Thoracic aorta (tissue), 2 donors: ENCODE measurements around the gene STX19. TPM values are rescaled to one million over a fixed set of nuclear protein-coding genes. Genes with fewer than 3 reads are reported as not detected.

Experiments
- ATAC-seq: fragments of 150-250 bp; one replicate; pipeline ENCODE4 v1.8.0; 2017; ENCODE audit warnings: low read depth; ENCODE audit not compliant: insufficient number of reproducible peaks, low FRiP score
- DNase-seq: peaks from one replicate; pipeline ENCODE4 v3.0.0-alpha.2; 2020; ENCODE audit warnings: low spot score
- H3K27ac ChIP-seq, 2 donors: fragments of 200-600 bp; sonication (generic); 1 replicate in 1 of 2; 2 replicates in 1 of 2; pipeline ENCODE4 v1.5.1; 2016; ENCODE audit warnings: mild to moderate bottlenecking in 2 of 2, moderate library complexity in 2 of 2
- H3K27me3 ChIP-seq: fragments of 200-600 bp; sonication (generic); replicated peaks from 2 replicates; pipeline ENCODE4 v1.6.0; 2016; ENCODE audit warnings: mild to moderate bottlenecking; ENCODE audit not compliant: insufficient read depth
- H3K36me3 ChIP-seq: fragments of 200-600 bp; sonication (generic); one replicate; pipeline ENCODE4 v1.5.1; 2016
- H3K4me1 ChIP-seq, 2 donors: fragments of 200-600 bp; sonication (generic); 1 replicate in 1 of 2; 2 replicates in 1 of 2; pipeline versions ENCODE4 v1.5.1 to v1.6.0; 2016; ENCODE audit warnings: low read depth in 2 of 2, mild to moderate bottlenecking in 1 of 2; ENCODE audit not compliant: control insufficient read depth in 1 of 2
- H3K4me3 ChIP-seq: fragments of 200-600 bp; sonication (generic); 2 replicates; pipeline ENCODE4 v1.5.1; 2016; ENCODE audit warnings: mild to moderate bottlenecking
- H3K9me3 ChIP-seq: fragments of 200-600 bp; sonication (generic); 2 replicates; pipeline ENCODE4 v1.5.1; 2016
- CTCF ChIP-seq: fragments of 200-600 bp; sonication (generic); IDR thresholded peaks from one replicate; pipeline ENCODE4 v1.5.1; 2019; ENCODE audit warnings: antibody characterized with exemption
- total RNA-seq, 2 donors: library from RNA; depleted of rRNA; stranded (reverse); fragments of >200 nt; gene quantifications; one replicate each; pipeline versions ENCODE4 v1.1.0 to v1.2.3, GENCODE V29; 2016

STX19 gene
- total RNA-seq, 2 donors from 2014 or later = not detected

GRCh38 chr3:94026623-94027022, 1.8 kb downstream of the STX19 start:
- Histone ChIP-seq H3K9me3 (no peaks in the 10 kb centered on the region), H3K4me1 (peaks cover 2 to 13% of the 10 kb centered on the region in 2 donors), H3K27me3 (no peaks in the 10 kb centered on the region), H3K36me3 (no peaks in the 10 kb centered on the region), H3K4me3 (no peak overlapping the region), H3K27ac (no peak overlapping the region)
- no peak for ATAC-seq
- no peak for DNase-seq
- no peak for TF ChIP-seq CTCF

GRCh38 chr3:94024385-94024784, 4.0 kb downstream of the STX19 start:
- peaks cover 2 to 10% of the 10 kb centered on the region in 2 donors for H3K4me1 ChIP-seq
- H3K9me3 ChIP-seq = no peaks in the 10 kb centered on the region
- no peak for TF ChIP-seq CTCF
- DNase-seq (no peak), ATAC-seq (no peak)
- H3K27me3 ChIP-seq = no peaks in the 10 kb centered on the region
- peak overlapping the region; percentile 53 for H3K4me3 ChIP-seq
- H3K36me3 ChIP-seq = no peaks in the 10 kb centered on the region
- peak overlapping the region in 1 of 2 donors; percentile 50 for H3K27ac ChIP-seq

GRCh38 chr3:94020293-94020692, 8.1 kb downstream of the STX19 start:
- no peaks in the 10 kb centered on the region for H3K9me3 ChIP-seq
- ATAC-seq (no peak), DNase-seq (no peak)
- H3K4me1 ChIP-seq = peaks cover 2 to 9% of the 10 kb centered on the region in 2 donors
- no peak for TF ChIP-seq CTCF
- H3K27ac ChIP-seq = no peak overlapping the region
- H3K27me3 ChIP-seq = no peaks in the 10 kb centered on the region
- no peaks in the 10 kb centered on the region for H3K36me3 ChIP-seq
- H3K4me3 ChIP-seq = no peak overlapping the region

- no peak for TF ChIP-seq CTCF
- Histone ChIP-seq H3K27ac (no peak overlapping the region), H3K9me3 (no peaks in the 10 kb centered on the region), H3K4me1 (peaks cover 1 to 6% of the 10 kb centered on the region in 2 donors), H3K27me3 (no peaks in the 10 kb centered on the region), H3K36me3 (no peaks in the 10 kb centered on the region), H3K4me3 (no peak overlapping the region)
- DNase-seq (no peak), ATAC-seq (no peak)
Observed at GRCh38 chr3:94019659-94020058, 8.7 kb downstream of the STX19 start.

GRCh38 chr3:94015025-94015424, 13.4 kb downstream of the STX19 start:
- TF ChIP-seq CTCF = no peak
- ATAC-seq = no peak

More at GRCh38 chr3:94015025-94015424, 13.4 kb downstream of the STX19 start:
- H3K4me1 ChIP-seq = no peaks in the 10 kb centered on the region
- no peak overlapping the region for H3K4me3 ChIP-seq
- H3K9me3 ChIP-seq = no peaks in the 10 kb centered on the region
- no peaks in the 10 kb centered on the region for H3K36me3 ChIP-seq
- H3K27ac ChIP-seq = no peak overlapping the region
- no peak for DNase-seq
- H3K27me3 ChIP-seq = no peaks in the 10 kb centered on the region
